ENCODE measurements around the gene MNAT1.

- TF ChIP-seq CTCF (IDR thresholded peaks at IDR 0.05; ENCODE audit: borderline replicate concordance, extremely low read depth, low read length, poor library complexity, severe bottlenecking) (no peak), EZH2 (IDR thresholded peaks at IDR 0.05; ENCODE audit: borderline replicate concordance, low read depth, low read length, severe bottlenecking) (peak; percentile 86)
Measured at GRCh38 chr14:60722357-60723115, 12.0 kb upstream of the MNAT1 start.
